ENCODE results near the gene QSOX1. TPM values are rescaled to one million over a fixed set of nuclear protein-coding genes. Genes with fewer than 3 reads are reported as not detected.
A peak's percentile ranks its signal among the peaks of the same experiment; 100 is the strongest.

QSOX1 gene
- total RNA-seq, 1 donor from 2014 or later: 58.7 TPM

GRCh38 chr1:180188091-180188506 is 33.4 kb downstream of the QSOX1 start:
- Mint-ChIP-seq H3K4me3 (ENCODE audit: low read depth) (no peak overlapping the region), H3K36me3 (ENCODE audit: low read depth) (peaks cover 5% of the 10 kb centered on the region)
- intact Hi-C loops (cut with micrococcal nuclease): no loop called here

GRCh38 chr1:180188684-180189175 is 34.1 kb downstream of the QSOX1 start:
- Mint-ChIP-seq H3K36me3 (ENCODE audit: low read depth) (peaks cover 5% of the 10 kb centered on the region), H3K4me3 (ENCODE audit: low read depth) (no peak overlapping the region), H3K4me1 (ENCODE audit: low read depth) (peaks cover 11% of the 10 kb centered on the region), H3K27ac (no peak overlapping the region), H3K9me3 (no peaks in the 10 kb centered on the region), H3K27me3 (ENCODE audit: low read depth) (no peaks in the 10 kb centered on the region)
- intact Hi-C loops (cut with micrococcal nuclease): no loop called here
- DNase-seq (ENCODE audit: low spot score): no peak

More at GRCh38 chr1:180188091-180188506, 33.4 kb downstream of the QSOX1 start:
- no peak for DNase-seq (ENCODE audit: low spot score)
- Mint-ChIP-seq H3K27me3 (ENCODE audit: low read depth) (no peaks in the 10 kb centered on the region), H3K27ac (no peak overlapping the region), H3K9me3 (no peaks in the 10 kb centered on the region), H3K4me1 (ENCODE audit: low read depth) (peaks cover 11% of the 10 kb centered on the region)

GRCh38 chr1:180190091-180190490 is 35.4 kb downstream of the QSOX1 start:
- Mint-ChIP-seq H3K9me3 (no peaks in the 10 kb centered on the region), H3K4me3 (ENCODE audit: low read depth) (no peak overlapping the region), H3K36me3 (ENCODE audit: low read depth) (peaks cover 5% of the 10 kb centered on the region), H3K4me1 (ENCODE audit: low read depth) (peaks cover 11% of the 10 kb centered on the region), H3K27ac (no peak overlapping the region), H3K27me3 (ENCODE audit: low read depth) (no peaks in the 10 kb centered on the region)
- no peak for DNase-seq (ENCODE audit: low spot score)
- intact Hi-C loops (cut with micrococcal nuclease): no loop called here

GRCh38 chr1:180192172-180192571 is 37.5 kb downstream of the QSOX1 start:
- Mint-ChIP-seq H3K9me3 (no peaks in the 10 kb centered on the region), H3K36me3 (ENCODE audit: low read depth) (peaks cover 5% of the 10 kb centered on the region), H3K27ac (peak overlapping the region; percentile 40), H3K4me1 (ENCODE audit: low read depth) (peaks cover 11% of the 10 kb centered on the region), H3K4me3 (ENCODE audit: low read depth) (no peak overlapping the region), H3K27me3 (ENCODE audit: low read depth) (no peaks in the 10 kb centered on the region)
- intact Hi-C loops (cut with micrococcal nuclease): no loop called here
- no peak for DNase-seq (ENCODE audit: low spot score)

GRCh38 chr1:180193141-180194047 is 38.7 kb downstream of the QSOX1 start:
- intact Hi-C loops (cut with micrococcal nuclease): no loop called here
- Mint-ChIP-seq H3K4me3 (ENCODE audit: low read depth) (no peak overlapping the region), H3K36me3 (ENCODE audit: low read depth) (peaks cover 5% of the 10 kb centered on the region), H3K9me3 (no peaks in the 10 kb centered on the region), H3K4me1 (ENCODE audit: low read depth) (peaks cover 11% of the 10 kb centered on the region), H3K27ac (no peak overlapping the region), H3K27me3 (ENCODE audit: low read depth) (no peaks in the 10 kb centered on the region)
- DNase-seq (ENCODE audit: low spot score): no peak

- intact Hi-C loops (cut with micrococcal nuclease): no loop called here
- H3K9me3 Mint-ChIP-seq: no peaks in the 10 kb centered on the region
- H3K27me3 Mint-ChIP-seq (ENCODE audit: low read depth): no peaks in the 10 kb centered on the region
- no peak for DNase-seq (ENCODE audit: low spot score)
- H3K27ac Mint-ChIP-seq: no peak overlapping the region
- H3K4me1 Mint-ChIP-seq (ENCODE audit: low read depth): peaks cover 11% of the 10 kb centered on the region
- peaks cover 5% of the 10 kb centered on the region for H3K36me3 Mint-ChIP-seq (ENCODE audit: low read depth)
- H3K4me3 Mint-ChIP-seq (ENCODE audit: low read depth): no peak overlapping the region
Measured at GRCh38 chr1:180194048-180194425, 39.4 kb downstream of the QSOX1 start.

- H3K27ac Mint-ChIP-seq: no peak overlapping the region
- no peaks in the 10 kb centered on the region for H3K9me3 Mint-ChIP-seq
- intact Hi-C loops (cut with micrococcal nuclease): no loop called here
- no peak overlapping the region for H3K4me3 Mint-ChIP-seq (ENCODE audit: low read depth)
- no peaks in the 10 kb centered on the region for H3K27me3 Mint-ChIP-seq (ENCODE audit: low read depth)
- peaks cover 11% of the 10 kb centered on the region for H3K4me1 Mint-ChIP-seq (ENCODE audit: low read depth)
- no peak for DNase-seq (ENCODE audit: low spot score)
- peaks cover 5% of the 10 kb centered on the region for H3K36me3 Mint-ChIP-seq (ENCODE audit: low read depth)
Measured at GRCh38 chr1:180194546-180195207, 40.0 kb downstream of the QSOX1 start.

- no peak overlapping the region for H3K27ac Mint-ChIP-seq
- H3K36me3 Mint-ChIP-seq (ENCODE audit: low read depth): peaks cover 5% of the 10 kb centered on the region
- H3K4me1 Mint-ChIP-seq (ENCODE audit: low read depth): peaks cover 11% of the 10 kb centered on the region
- DNase-seq (ENCODE audit: low spot score): no peak
- no peaks in the 10 kb centered on the region for H3K9me3 Mint-ChIP-seq
- no peaks in the 10 kb centered on the region for H3K27me3 Mint-ChIP-seq (ENCODE audit: low read depth)
- intact Hi-C loops (cut with micrococcal nuclease): no loop called here
- H3K4me3 Mint-ChIP-seq (ENCODE audit: low read depth): no peak overlapping the region
Measured at GRCh38 chr1:180195401-180195800, 40.7 kb downstream of the QSOX1 start.

GRCh38 chr1:180195916-180196315 is 41.2 kb downstream of the QSOX1 start:
- peaks cover 5% of the 10 kb centered on the region for H3K36me3 Mint-ChIP-seq (ENCODE audit: low read depth)
- no peaks in the 10 kb centered on the region for H3K9me3 Mint-ChIP-seq
- H3K27me3 Mint-ChIP-seq (ENCODE audit: low read depth): no peaks in the 10 kb centered on the region
- H3K4me1 Mint-ChIP-seq (ENCODE audit: low read depth): peaks cover 11% of the 10 kb centered on the region
- no peak for DNase-seq (ENCODE audit: low spot score)
- intact Hi-C loops (cut with micrococcal nuclease): no loop called here
- H3K4me3 Mint-ChIP-seq (ENCODE audit: low read depth): no peak overlapping the region
- H3K27ac Mint-ChIP-seq: no peak overlapping the region

- Mint-ChIP-seq H3K27ac (no peak overlapping the region), H3K4me1 (ENCODE audit: low read depth) (peaks cover 9% of the 10 kb centered on the region), H3K9me3 (no peaks in the 10 kb centered on the region), H3K27me3 (ENCODE audit: low read depth) (no peaks in the 10 kb centered on the region), H3K4me3 (ENCODE audit: low read depth) (no peak overlapping the region), H3K36me3 (ENCODE audit: low read depth) (no peaks in the 10 kb centered on the region)
- no peak for DNase-seq (ENCODE audit: low spot score)
- intact Hi-C loops (cut with micrococcal nuclease): no loop called here
Measured at GRCh38 chr1:180196436-180197003, 41.9 kb downstream of the QSOX1 start.

- intact Hi-C loops (cut with micrococcal nuclease): no loop called here
- H3K4me1 Mint-ChIP-seq (ENCODE audit: low read depth): peaks cover 2% of the 10 kb centered on the region
- H3K36me3 Mint-ChIP-seq (ENCODE audit: low read depth): no peaks in the 10 kb centered on the region
- DNase-seq (ENCODE audit: low spot score): no peak
- H3K27me3 Mint-ChIP-seq (ENCODE audit: low read depth): no peaks in the 10 kb centered on the region
- H3K4me3 Mint-ChIP-seq (ENCODE audit: low read depth): no peak overlapping the region
- no peak overlapping the region for H3K27ac Mint-ChIP-seq
- H3K9me3 Mint-ChIP-seq: no peaks in the 10 kb centered on the region
Measured at GRCh38 chr1:180197231-180197630, 42.6 kb downstream of the QSOX1 start.

GRCh38 chr1:180198196-180198595 is 43.5 kb downstream of the QSOX1 start:
- intact Hi-C loops (cut with micrococcal nuclease): no loop called here
- Mint-ChIP-seq H3K4me3 (ENCODE audit: low read depth) (no peak overlapping the region), H3K27ac (no peak overlapping the region), H3K9me3 (no peaks in the 10 kb centered on the region), H3K27me3 (ENCODE audit: low read depth) (no peaks in the 10 kb centered on the region), H3K4me1 (ENCODE audit: low read depth) (no peaks in the 10 kb centered on the region), H3K36me3 (ENCODE audit: low read depth) (no peaks in the 10 kb centered on the region)
- no peak for DNase-seq (ENCODE audit: low spot score)

GRCh38 chr1:180198611-180199010 is 43.9 kb downstream of the QSOX1 start:
- Mint-ChIP-seq H3K9me3 (no peaks in the 10 kb centered on the region), H3K27ac (no peak overlapping the region), H3K4me1 (ENCODE audit: low read depth) (no peaks in the 10 kb centered on the region), H3K4me3 (ENCODE audit: low read depth) (no peak overlapping the region), H3K27me3 (ENCODE audit: low read depth) (no peaks in the 10 kb centered on the region), H3K36me3 (ENCODE audit: low read depth) (no peaks in the 10 kb centered on the region)
- intact Hi-C loops (cut with micrococcal nuclease): no loop called here
- DNase-seq (ENCODE audit: low spot score): no peak

Data from activated T-helper 2 cell treated with anti-CD3 and anti-CD28 coated beads, Interferon-gamma antibody, Interleukin-2, Interleukin-4, amounts not matched to agents 10 μg/mL and 5 μg/mL and 100 μg/mL, durations not matched to agents 14 hours and 24 hours and 36 hours (primary cell).